Measurements from ENCODE around the gene TNFRSF11A. TPM values are rescaled to one million over a fixed set of nuclear protein-coding genes. Genes with fewer than 3 reads are reported as not detected.

Gene TNFRSF11A
- total RNA-seq, 4 donors from 2014 or later: 5.5 to 25.8 (median 8.6) TPM

DNA sequence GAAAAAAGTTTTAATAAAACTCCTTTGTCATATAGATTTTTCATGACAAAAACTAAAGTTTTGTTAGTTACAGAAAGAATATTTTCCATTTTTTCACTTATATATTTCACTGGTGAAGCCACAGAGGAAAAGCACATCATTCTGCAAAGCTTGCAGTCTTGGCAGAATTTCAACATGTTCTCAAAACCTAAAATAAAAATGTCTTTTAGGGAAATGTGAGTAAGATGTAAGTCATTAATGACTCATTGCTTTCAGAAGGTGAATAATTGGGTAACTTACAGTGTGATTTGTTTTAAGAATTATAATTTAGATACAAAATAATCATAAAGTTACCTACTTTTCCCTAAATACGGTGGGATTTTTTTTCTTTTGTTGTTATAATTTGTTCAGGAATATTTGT is 43.4 kb upstream of the TNFRSF11A start:
- Histone ChIP-seq H3K4me1 (peaks cover 0 to 25% (median 12%) of the 10 kb centered on the region in 4 donors), H3K4me3 (no peak overlapping the region), H3K27me3 (no peaks in the 10 kb centered on the region), H3K36me3 (peaks cover 0 to 18% (median 0%) of the 10 kb centered on the region in 3 donors), H3K27ac (peak overlapping the region in 1 of 4 donors; percentile 63), H3K9me3 (no peaks in the 10 kb centered on the region)
- WGBS, 2 donors: 29 to 30% methylated on average over 1 of the region's 1 CpG
- TF ChIP-seq, protein P1, sequence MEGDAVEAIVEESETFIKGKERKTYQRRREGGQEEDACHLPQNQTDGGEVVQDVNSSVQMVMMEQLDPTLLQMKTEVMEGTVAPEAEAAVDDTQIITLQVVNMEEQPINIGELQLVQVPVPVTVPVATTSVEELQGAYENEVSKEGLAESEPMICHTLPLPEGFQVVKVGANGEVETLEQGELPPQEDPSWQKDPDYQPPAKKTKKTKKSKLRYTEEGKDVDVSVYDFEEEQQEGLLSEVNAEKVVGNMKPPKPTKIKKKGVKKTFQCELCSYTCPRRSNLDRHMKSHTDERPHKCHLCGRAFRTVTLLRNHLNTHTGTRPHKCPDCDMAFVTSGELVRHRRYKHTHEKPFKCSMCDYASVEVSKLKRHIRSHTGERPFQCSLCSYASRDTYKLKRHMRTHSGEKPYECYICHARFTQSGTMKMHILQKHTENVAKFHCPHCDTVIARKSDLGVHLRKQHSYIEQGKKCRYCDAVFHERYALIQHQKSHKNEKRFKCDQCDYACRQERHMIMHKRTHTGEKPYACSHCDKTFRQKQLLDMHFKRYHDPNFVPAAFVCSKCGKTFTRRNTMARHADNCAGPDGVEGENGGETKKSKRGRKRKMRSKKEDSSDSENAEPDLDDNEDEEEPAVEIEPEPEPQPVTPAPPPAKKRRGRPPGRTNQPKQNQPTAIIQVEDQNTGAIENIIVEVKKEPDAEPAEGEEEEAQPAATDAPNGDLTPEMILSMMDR (IDR thresholded peaks at IDR 0.05): no peak
- no peak for TF ChIP-seq POLR2A (IDR thresholded peaks at IDR 0.05)
- no peak for TF ChIP-seq EP300 (IDR thresholded peaks at IDR 0.05)
- DNase-seq (ENCODE audit: low spot score in 2 of 2): no peak

GRCh38 chr18:62282188-62282629 is 42.9 kb upstream of the TNFRSF11A start:
- no peaks in the 10 kb centered on the region for H3K9me3 ChIP-seq
- WGBS, 2 donors: 33 to 58% methylated on average over 2 of the region's 2 CpGs
- H3K27me3 ChIP-seq: no peaks in the 10 kb centered on the region
- no peak overlapping the region for H3K4me3 ChIP-seq
- DNase-seq (ENCODE audit: low spot score in 2 of 2): no peak
- peaks cover 0 to 18% (median 0%) of the 10 kb centered on the region in 3 donors for H3K36me3 ChIP-seq
- TF ChIP-seq, protein P1 (IDR thresholded peaks at IDR 0.05): no peak
- TF ChIP-seq POLR2A (IDR thresholded peaks at IDR 0.05): no peak
- no peak for TF ChIP-seq EP300 (IDR thresholded peaks at IDR 0.05)
- H3K4me1 ChIP-seq: peaks cover 0 to 25% (median 12%) of the 10 kb centered on the region in 4 donors
- peak overlapping the region in 1 of 4 donors; percentile 63 for H3K27ac ChIP-seq

- Histone ChIP-seq H3K9me3 (no peaks in the 10 kb centered on the region), H3K27me3 (no peaks in the 10 kb centered on the region), H3K4me3 (no peak overlapping the region), H3K36me3 (peaks cover 0 to 24% (median 0%) of the 10 kb centered on the region in 3 donors), H3K4me1 (peaks cover 0 to 25% (median 12%) of the 10 kb centered on the region in 4 donors), H3K27ac (no peak overlapping the region)
- 64 to 67% methylated on average over 3 of the region's 3 CpGs for WGBS, 2 donors
- TF ChIP-seq, protein P1 (IDR thresholded peaks at IDR 0.05): no peak
- TF ChIP-seq EP300 (IDR thresholded peaks at IDR 0.05): no peak
- no peak for TF ChIP-seq POLR2A (IDR thresholded peaks at IDR 0.05)
- no peak for DNase-seq (ENCODE audit: low spot score in 2 of 2)
These were observed 40.5 kb upstream of the TNFRSF11A start for GRCh38 chr18:62284637-62285036.

- Histone ChIP-seq H3K27me3 (no peaks in the 10 kb centered on the region), H3K4me3 (no peak overlapping the region), H3K9me3 (no peaks in the 10 kb centered on the region), H3K4me1 (peaks cover 0 to 25% (median 12%) of the 10 kb centered on the region in 4 donors), H3K27ac (no peak overlapping the region), H3K36me3 (peaks cover 0 to 21% (median 0%) of the 10 kb centered on the region in 3 donors)
- WGBS, 2 donors: 91 to 95% methylated on average over 6 of the region's 6 CpGs
- TF ChIP-seq, protein P1 (IDR thresholded peaks at IDR 0.05): no peak
- TF ChIP-seq EP300 (IDR thresholded peaks at IDR 0.05): no peak
- TF ChIP-seq POLR2A (IDR thresholded peaks at IDR 0.05): no peak
- no peak for DNase-seq (ENCODE audit: low spot score in 2 of 2)
These were observed 39.8 kb upstream of the TNFRSF11A start for GRCh38 chr18:62285281-62285680.

GRCh38 chr18:62287781-62288664 is 37.1 kb upstream of the TNFRSF11A start:
- 78 to 83% methylated on average over 2 of the region's 2 CpGs for WGBS, 2 donors
- H3K4me1 ChIP-seq: peaks cover 0 to 7% (median 0%) of the 10 kb centered on the region in 4 donors
- H3K27ac ChIP-seq: no peak overlapping the region
- no peaks in the 10 kb centered on the region for H3K27me3 ChIP-seq
- no peak overlapping the region for H3K4me3 ChIP-seq
- DNase-seq (ENCODE audit: low spot score in 2 of 2): no peak
- no peak for TF ChIP-seq POLR2A (IDR thresholded peaks at IDR 0.05)
- TF ChIP-seq, protein P1 (IDR thresholded peaks at IDR 0.05): no peak
- no peak for TF ChIP-seq EP300 (IDR thresholded peaks at IDR 0.05)
- H3K36me3 ChIP-seq: peaks cover 0 to 46% (median 0%) of the 10 kb centered on the region in 3 donors
- no peaks in the 10 kb centered on the region for H3K9me3 ChIP-seq

Data from tibial nerve (tissue), 4 donors.